OCI-LY7 (cell line): ENCODE results near the gene NMBR.

Experiments
- EZH2phosphoT487 ChIP-seq: fragments of 200-600 bp; sonication (generic); IDR thresholded peaks from 2 replicates; pipeline ENCODE4 v1.6.1; 2018; ENCODE audit warnings: low read depth, borderline replicate concordance, mild to moderate bottlenecking, mixed run types, antibody characterized with exemption, low read length, moderate library complexity, mixed read lengths
- TF ChIP-seq, protein P1 (sequence below): fragments of 200-600 bp; sonication (generic); conservative IDR thresholded peaks from 2 replicates; pipeline ENCODE4 v1.5.1; 2014; ENCODE audit warnings: mild to moderate bottlenecking, antibody characterized with exemption, low read length, moderate library complexity, mixed read lengths

DNA sequence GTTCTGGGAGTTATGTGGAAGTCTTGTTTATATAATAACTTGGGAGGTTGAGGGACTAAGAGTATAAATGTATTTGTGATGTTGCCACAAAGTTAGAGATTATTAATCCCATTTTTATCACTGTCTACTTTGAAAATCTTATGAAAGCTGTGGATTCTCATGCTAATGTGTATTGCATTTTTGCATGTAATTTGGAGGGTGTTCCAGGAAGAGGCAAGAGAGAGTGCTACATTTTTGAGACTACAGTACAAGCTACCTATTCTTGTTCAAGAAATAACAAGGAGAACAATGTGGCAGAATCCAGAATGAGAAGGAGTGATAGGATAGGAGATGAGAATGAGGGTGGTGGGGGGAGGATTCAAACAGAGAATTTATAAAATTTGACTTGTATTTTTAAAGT lies 35.1 kb upstream of the NMBR start:
- TF ChIP-seq, protein P1, sequence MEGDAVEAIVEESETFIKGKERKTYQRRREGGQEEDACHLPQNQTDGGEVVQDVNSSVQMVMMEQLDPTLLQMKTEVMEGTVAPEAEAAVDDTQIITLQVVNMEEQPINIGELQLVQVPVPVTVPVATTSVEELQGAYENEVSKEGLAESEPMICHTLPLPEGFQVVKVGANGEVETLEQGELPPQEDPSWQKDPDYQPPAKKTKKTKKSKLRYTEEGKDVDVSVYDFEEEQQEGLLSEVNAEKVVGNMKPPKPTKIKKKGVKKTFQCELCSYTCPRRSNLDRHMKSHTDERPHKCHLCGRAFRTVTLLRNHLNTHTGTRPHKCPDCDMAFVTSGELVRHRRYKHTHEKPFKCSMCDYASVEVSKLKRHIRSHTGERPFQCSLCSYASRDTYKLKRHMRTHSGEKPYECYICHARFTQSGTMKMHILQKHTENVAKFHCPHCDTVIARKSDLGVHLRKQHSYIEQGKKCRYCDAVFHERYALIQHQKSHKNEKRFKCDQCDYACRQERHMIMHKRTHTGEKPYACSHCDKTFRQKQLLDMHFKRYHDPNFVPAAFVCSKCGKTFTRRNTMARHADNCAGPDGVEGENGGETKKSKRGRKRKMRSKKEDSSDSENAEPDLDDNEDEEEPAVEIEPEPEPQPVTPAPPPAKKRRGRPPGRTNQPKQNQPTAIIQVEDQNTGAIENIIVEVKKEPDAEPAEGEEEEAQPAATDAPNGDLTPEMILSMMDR: no peak
- TF ChIP-seq EZH2phosphoT487: no peak
